GM12874 (cell line): ENCODE data around the gene CD99L2.
A peak's percentile ranks its signal among the peaks of the same experiment; 100 is the strongest.

Source experiments
- CTCF ChIP-seq: IDR thresholded peaks from 2 replicates; pipeline ENCODE4 v1.5.1; 2011; ENCODE audit warnings: low read depth, mild to moderate bottlenecking, control low read depth, low read length, moderate library complexity; ENCODE audit not compliant: insufficient read depth

CD99L2 gene

GRCh38 chrX:150775569-150776350, 122.7 kb downstream of the CD99L2 start:
- TF ChIP-seq CTCF = no peak

GRCh38 chrX:150774798-150775568, 123.5 kb downstream of the CD99L2 start:
- no peak for TF ChIP-seq CTCF

GRCh38 chrX:150773634-150774033, 124.8 kb downstream of the CD99L2 start:
- TF ChIP-seq CTCF = no peak

- no peak for TF ChIP-seq CTCF
Observed at GRCh38 chrX:150773117-150773516, 125.4 kb downstream of the CD99L2 start.

- peak; percentile 82 for TF ChIP-seq CTCF
Observed at GRCh38 chrX:150772150-150772970, 126.1 kb downstream of the CD99L2 start.

GRCh38 chrX:150771116-150771515, 127.4 kb downstream of the CD99L2 start:
- no peak for TF ChIP-seq CTCF

- no peak for TF ChIP-seq CTCF
Observed at GRCh38 chrX:150770623-150771022, 127.8 kb downstream of the CD99L2 start.
